ENCODE data around the gene PARVA.

- TF ChIP-seq, protein P1, sequence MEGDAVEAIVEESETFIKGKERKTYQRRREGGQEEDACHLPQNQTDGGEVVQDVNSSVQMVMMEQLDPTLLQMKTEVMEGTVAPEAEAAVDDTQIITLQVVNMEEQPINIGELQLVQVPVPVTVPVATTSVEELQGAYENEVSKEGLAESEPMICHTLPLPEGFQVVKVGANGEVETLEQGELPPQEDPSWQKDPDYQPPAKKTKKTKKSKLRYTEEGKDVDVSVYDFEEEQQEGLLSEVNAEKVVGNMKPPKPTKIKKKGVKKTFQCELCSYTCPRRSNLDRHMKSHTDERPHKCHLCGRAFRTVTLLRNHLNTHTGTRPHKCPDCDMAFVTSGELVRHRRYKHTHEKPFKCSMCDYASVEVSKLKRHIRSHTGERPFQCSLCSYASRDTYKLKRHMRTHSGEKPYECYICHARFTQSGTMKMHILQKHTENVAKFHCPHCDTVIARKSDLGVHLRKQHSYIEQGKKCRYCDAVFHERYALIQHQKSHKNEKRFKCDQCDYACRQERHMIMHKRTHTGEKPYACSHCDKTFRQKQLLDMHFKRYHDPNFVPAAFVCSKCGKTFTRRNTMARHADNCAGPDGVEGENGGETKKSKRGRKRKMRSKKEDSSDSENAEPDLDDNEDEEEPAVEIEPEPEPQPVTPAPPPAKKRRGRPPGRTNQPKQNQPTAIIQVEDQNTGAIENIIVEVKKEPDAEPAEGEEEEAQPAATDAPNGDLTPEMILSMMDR (IDR thresholded peaks at IDR 0.05), result no peak
- TF ChIP-seq POLR2AphosphoS5 (IDR thresholded peaks at IDR 0.05; ENCODE audit: low read depth, low read length) (no peak), TCF7L2 (IDR thresholded peaks at IDR 0.05; ENCODE audit: low read depth, low read length) (no peak), REST (IDR thresholded peaks at IDR 0.05; ENCODE audit: insufficient read depth in 1 of 2, low read depth in 2 of 2, low read length in 1 of 2) (no peak)
Measured at GRCh38 chr11:12426176-12426575, 48.8 kb downstream of the PARVA start.

All from Panc1 (cell line).